Measurements from ENCODE around the gene SLC25A11.
"Not testable (repeated sequence)": the region's sequence is repeated elsewhere in the genome, so short reads cannot be mapped to it uniquely, and the experiment has no call there.

- TF ChIP-seq CTCF (IDR thresholded peaks at IDR 0.05; ENCODE audit: insufficient read depth, low read length, poor library complexity, severe bottlenecking); EZH2phosphoT487 (conservative IDR thresholded peaks at IDR 0.05; ENCODE audit: low read length): not testable (repeated sequence)
Measured at GRCh38 chr17:4926577-4927335, 13.1 kb downstream of the SLC25A11 start.
